HG03039 (cell line): ENCODE data around the gene KRAS.
A peak's percentile ranks its signal among the peaks of the same experiment; 100 is the strongest.

ENCODE experiments used
- ATAC-seq: cut with Tn5 transposase; IDR thresholded peaks from one replicate; pipeline ENCODE4 v1.9.1; 2021; ENCODE audit warnings: mild to moderate bottlenecking, moderate library complexity; ENCODE audit not compliant: unreplicated experiment

Gene KRAS

DNA sequence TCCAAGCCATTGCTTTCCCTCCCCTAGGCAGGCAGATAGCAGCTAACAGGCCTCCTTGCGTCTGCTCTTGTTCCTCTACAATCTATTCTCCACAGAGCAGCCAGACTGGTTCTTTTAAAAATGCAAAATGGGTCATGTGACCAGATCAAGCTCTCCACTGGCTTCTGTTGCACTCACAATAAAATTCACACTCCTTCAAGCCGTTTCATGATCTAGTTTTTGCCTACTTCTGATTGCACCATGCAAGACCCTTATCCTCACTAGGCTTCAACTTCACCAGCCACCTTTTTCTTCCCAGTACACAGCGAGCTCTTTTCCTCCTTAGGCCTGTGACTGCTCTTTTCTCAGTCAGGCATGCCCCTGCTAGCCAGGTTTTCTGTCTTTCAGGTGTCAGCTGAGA is 6.1 kb upstream of the KRAS start:
- ATAC-seq = no peak

DNA sequence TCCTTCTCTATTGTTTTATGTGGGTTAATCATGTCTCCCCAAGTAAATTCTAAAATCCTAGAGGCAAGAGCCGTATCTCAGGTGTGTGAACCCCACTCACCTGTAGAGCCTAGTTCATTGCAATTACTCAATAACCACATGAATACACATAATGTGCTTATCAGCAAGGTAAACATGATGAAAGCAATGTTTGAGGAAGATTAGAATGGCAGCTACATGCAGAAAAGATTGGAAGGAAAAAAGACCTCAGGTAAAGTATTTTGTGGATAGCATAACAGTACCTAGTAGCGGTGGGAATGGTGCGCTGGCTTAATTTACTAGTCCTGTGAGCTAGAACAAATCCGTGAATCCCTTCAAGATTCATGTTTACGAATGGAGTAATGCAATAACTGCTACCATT is 5.3 kb upstream of the KRAS start:
- ATAC-seq = no peak

DNA sequence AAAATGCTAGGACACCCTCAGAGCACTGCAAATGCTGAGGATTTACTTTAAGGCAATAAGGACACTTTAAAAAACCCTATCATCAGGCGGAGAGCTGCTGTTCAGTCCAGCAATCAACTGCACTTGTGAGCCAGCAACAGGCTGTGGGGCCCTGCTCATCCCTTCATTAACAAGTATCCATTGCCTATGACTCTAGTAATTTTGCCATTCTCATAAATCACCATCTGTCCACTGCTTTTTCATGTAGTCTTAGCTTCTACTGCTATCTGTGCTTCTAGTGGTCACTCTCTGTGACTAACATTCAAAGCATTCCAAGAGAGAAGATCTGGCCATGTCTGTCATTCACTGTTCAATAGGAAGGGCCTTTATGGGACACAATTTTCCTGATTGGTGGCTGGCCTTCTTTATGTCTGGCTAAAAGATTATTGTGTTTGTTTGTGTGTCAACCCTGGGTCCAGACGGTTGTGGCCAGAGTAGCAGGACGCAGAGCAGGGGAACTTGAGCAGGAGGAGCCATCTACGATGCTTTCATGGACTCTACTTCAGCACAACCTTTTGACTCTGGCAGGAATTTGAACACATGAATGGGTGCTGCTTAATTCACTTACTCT is 3.6 kb upstream of the KRAS start:
- no peak for ATAC-seq

DNA sequence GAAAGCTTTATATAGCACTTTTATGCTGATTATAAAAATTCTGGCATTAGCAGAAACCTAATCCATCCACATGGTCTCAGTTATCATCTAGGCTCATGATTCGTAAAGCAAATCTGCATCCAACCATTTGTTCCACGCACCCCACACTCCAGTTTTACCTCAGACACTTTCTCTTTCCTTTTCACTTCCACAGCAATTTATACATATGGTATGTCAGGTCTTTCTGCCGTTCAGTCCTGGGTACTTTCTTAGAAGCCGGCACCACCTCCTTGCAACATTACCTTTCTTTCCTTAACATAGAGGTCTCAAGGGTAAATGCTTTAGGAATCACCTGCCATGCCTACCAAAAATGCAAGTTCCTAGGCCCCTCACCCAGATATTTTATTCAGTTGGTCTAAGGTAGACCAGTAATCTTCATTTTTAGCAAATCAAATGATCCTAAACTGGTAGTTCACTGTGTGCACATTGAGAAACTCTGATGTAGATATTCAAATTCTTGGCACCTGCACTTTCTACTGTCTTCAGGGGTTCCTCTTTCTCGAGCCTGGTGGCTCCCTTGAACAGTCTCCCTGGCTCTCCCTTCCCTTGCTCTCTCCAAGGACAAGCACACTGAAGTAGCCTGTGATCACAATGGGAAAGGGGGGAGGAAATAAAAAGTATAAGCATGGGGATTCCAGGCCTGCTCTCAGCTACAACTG is 2.8 kb upstream of the KRAS start:
- ATAC-seq = no peak

DNA sequence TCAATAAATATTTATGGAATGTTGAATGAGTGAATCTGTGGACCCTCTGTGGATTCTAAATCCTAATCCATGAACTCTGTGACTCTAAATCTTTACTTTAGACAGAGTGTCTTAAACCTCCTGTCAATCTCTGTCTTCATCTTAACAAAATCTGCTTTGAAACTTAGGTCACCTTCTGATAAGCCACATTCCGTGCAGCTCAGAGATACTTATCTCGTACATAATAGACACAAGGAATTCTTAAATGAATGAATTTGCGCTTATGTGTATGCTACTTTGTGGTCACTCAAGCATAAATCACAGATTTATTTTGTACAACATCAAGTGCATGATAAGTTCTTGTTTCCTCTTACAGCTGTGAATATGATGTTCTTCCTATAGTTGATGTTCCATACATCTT is 2.2 kb upstream of the KRAS start:
- ATAC-seq = no peak

DNA sequence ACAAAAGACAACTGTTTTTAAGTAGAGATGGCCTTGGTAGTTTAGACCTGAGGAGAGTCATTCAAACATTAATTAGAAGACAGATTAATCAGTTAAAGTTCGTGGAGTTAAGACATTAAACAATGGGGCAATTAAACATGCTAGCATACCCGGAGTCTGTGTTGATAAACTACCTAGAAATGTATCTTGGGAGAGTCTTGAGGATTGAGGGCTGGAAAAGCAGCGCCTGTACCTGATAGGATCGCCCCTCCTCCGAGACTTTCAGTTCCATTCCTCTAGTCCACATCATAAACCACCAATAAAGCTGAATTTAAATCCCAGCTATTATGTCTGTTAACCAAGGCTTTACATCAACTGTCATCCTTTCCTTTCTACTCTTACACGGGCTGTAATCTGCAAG is 1.0 kb upstream of the KRAS start:
- no peak for ATAC-seq

DNA sequence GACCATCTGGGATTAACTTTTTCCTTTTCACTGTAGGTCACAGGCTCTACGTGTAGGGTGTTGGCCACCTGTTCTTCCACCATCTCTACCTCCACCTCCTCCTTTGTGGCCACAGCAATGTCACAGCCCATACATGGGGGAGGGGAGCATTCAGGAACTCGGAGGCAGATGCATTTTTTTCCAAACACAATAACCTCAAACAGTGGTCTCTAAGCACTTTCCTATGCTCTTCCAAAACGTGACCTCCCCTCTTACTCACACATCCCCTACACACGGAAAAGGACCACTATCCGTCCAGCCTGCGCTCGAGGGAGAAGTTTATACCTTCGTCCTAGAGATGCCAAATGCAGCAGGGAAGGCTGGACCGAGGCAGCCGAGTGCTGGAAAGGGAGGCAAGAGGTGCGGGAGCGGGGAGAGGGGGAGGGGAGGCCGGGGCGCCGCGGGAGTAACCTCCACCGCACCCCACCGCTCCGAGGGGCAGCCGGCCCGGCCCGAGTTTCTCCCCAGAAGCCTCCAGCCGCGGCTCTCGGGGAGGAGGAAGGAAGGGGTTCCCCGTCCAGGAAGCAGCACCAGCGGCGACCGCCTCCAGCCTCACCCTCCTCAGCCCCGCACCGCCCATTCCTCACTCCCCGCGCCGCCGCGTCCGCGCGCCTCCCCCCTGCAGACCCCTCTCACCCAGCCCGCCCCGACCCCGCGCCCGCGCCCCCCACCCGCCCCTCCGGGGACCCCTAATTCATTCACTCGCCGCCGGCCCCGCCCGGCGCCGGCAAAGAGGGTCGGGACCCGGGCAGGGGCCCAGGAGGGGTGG is 594 bp downstream of the KRAS start:
- peak; percentile 32 for ATAC-seq

DNA sequence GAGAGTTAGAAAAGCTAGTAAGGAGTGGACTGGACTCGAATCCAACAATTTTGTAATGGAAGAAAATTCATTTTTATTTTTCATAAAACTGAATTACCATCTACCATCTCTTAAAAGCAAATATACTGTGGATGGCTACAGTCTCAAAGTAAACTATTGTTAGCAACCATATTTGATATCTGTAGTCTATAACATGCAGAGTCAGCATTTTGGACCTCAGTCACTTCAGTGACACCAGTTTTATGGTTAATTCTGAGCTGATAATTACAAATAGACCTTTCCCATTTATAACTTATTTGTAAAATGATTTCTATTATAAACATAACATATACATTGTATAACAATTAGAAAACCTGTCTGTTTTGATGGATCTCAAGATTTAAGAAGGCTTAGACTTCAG is 2.0 kb downstream of the KRAS start:
- no peak for ATAC-seq

DNA sequence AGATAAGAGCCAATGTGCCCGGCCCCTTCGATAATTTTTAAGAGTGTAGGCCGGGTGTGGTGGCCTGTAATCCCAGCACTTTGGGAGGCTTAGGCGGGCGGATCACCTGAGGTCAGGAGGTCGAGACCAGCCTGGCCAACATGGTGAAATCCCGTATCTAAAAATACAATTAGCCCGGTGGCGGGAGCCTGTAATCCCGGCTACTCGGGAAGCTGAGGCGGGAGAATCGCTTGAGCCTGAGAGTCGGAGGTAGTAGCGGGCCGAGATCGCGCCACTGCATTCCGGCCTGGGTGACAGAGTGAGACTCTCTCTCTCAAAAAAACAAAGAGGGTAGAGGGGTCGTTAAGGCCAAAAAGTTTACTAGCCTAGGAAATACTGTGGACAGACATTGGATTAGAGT is 2.6 kb downstream of the KRAS start:
- no peak for ATAC-seq

DNA sequence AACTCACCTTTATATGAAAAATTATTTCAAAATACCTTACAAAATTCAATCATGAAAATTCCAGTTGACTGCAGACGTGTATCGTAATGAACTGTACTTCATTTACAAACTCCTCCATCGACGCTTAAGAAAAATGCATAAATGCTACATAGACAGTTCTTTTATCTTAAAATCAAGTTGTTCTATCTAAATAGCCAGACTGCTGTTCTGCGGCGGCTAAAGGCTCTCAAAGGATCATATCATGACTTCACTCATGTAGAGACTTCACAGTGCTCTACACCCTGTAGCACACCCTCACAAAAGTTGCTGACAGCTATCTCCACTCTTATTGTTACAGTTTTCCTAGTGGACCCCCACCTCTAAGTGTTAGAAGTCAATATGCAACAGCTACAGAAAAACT is 5.2 kb downstream of the KRAS start:
- no peak for ATAC-seq

DNA sequence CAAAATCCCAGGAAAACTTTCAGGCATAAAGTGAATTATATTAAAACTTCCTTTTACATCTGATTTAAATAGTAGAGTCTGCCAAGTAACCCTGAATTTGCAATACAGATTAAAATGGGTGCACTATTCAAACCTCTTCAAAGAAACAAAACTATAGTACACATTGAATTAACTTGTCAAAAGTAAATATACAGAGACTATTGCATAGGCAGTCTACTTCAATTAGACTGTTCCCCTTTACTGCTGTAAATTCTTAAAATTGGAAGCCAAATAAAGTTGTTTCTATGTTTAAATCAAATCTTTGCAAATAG is 7.1 kb downstream of the KRAS start:
- no peak for ATAC-seq

DNA sequence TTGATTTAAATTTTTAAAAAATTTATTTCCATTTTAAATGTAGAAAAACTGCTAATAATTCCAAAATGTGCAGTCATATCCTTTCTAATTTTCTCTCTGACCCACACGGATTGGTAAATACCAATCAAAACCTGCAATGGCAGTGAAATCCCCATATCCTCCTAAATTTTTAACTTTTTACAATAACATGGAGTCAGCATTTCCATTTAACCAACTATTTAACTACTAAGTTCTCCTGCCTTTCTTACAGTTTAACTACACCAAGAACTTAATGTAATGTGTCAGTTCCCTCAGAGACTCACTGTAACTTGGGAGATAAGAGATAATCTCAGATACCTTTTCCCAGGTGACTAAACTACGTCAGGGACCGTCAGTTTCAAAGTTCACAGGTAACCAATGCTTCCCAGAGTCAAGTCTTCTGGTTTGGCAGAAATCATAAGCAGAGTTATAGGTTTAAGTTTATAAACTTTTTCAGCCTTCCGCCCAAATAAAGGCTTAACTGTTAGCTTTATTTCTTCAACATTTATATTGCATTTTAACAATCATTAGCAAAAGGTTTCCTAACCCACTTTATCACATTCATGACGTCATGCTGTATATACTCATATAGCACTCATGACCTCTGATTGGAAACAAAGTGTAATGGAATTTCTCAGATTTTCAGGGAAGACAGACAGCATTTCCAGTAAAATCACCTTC is 7.6 kb downstream of the KRAS start:
- no peak for ATAC-seq

DNA sequence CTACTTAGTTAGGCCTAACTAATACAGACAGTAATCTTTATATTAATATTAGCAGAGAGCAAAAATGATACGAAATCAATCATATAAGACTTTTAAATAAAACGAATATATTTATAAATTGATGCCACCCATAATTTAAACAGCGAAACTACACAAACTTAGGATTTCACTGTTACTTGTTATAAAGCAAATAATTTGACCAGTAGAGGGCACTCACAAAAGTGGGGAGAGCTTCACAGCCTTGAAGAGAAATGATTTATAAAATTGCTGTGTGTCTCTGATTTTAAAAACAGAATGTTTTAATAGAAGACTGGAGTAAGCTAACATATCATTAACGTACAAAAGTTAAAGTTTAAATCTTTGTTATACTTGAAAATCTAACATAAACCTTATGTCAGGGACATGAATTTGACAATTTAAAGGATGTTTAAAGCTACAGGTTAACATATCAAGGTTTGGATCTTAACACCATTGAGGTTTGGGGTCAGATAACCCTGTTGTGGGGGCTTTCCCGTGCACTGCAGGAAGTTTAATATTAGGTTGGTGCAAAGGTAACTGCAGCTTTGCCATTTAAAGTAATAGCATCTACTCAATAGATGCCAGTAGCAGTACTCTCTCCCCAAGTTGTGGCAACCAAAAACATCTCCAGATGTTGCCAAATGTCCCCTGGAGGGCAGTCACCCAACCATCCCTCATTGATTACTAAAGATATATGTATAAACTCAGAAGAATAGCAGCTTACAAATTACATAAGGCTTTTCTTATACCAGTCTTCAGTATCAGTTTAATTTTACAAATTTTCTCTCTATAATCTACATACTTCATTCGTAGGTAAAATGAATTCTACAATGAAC is 9.3 kb downstream of the KRAS start:
- no peak for ATAC-seq

DNA sequence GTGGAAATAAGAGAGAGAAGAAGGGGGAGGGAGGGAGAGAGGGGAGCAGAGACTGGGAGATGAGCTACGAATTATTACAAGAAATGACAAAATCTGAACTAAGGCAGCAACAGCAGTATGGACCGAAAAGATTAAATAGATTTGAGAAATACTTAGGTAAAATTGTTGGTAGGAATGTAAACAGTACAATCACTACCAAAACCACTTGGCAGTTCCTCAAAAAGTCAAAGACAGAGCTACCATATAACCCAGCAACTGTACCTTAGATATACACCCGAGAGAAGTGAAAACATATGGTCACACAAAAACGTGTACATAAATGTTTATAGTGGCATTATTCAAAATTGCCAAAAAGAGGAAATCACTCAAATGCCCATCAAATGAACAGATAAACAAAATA is 14.1 kb downstream of the KRAS start:
- no peak for ATAC-seq

DNA sequence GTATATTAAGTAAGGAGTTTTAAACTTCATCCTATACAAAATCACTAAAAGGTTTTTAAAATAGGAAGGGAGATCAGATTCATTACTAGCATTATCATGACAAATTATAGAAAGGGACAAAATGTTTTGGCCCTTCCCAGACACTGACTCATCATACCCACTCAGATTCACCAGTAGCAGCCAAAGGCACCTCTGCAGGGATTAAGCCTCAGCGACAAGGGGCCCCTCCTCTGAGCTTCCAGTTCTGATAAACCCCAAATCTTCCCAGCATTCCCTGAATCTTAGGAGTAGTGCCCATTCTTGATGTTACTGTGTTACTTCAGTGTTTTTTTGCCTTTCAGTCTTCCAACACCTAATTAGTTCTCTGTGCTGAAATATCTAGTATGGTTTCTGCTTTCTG is 14.5 kb downstream of the KRAS start:
- ATAC-seq = no peak

DNA sequence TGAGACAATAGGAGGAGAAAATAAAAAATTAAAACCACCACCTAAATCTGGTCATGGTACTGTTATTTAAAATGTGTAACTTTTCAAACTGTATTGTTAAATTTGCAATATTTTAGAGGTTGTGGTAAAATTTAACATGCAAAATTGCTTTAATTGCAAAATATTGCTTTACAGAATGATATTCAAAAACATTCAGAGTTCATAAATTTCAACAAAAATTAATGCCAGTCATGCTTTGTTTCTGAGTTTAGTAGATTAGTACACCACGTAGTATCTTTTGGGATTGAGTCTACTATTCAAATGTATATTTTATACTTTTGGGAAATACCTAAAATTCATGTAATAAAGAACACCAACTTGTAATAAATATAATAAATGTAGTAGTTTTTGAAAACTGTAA is 37.4 kb downstream of the KRAS start:
- ATAC-seq = no peak

DNA sequence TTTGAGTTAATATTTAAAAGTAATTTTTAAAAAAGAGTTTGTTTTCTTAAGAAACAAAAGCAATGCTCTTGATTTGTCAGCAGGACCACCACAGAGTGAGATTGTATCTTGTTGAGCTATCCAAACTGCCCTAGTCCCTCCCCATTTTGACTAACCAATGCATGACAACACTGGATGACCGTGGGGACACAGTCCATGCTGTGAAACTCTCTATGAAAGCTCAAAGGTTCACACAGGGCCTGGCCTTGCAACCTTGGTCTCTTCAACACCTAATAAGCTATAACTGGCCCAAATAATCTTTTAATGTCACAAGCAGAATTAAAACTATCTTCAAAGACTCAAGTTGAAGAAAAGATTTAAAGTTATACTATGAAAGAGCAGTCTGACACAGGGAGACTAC is 42.2 kb downstream of the KRAS start:
- ATAC-seq = no peak

DNA sequence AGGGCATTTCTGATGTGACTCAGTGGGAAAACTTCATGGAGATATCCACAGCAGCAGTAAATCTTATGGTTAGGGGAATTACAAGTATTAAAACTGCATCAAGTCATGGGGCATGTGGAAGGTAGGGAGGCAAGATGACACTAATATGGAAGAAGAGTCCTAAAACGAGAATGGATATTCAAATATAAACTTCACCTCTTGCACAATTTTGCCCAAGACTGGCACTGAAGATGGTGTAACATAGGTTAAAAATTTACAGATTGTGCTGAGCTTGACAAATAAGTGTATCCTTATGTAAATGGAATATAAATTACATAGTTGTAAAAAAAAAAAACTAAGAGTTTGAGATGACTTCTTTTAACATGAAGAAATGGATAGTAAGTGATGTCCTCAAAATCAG is 42.9 kb downstream of the KRAS start:
- ATAC-seq = no peak

DNA sequence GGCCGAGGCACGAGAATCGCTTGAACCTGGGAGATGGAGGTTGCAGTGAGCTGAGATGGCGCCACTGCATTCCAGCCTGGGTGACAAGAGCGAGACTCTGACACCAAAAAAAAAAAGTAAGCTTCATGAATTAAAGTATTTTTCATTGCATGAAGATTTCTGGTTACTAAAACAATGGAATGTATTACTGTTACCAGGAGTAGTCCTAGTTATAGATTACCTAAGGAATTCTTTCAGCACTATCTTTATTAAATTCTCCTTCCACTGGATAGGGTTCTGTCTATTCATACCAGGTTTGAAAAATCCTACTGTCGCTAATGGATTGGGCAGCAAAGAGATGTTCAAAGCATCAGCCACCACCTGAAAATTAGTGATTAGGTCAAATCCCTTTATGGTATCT is 43.3 kb downstream of the KRAS start:
- ATAC-seq = no peak

DNA sequence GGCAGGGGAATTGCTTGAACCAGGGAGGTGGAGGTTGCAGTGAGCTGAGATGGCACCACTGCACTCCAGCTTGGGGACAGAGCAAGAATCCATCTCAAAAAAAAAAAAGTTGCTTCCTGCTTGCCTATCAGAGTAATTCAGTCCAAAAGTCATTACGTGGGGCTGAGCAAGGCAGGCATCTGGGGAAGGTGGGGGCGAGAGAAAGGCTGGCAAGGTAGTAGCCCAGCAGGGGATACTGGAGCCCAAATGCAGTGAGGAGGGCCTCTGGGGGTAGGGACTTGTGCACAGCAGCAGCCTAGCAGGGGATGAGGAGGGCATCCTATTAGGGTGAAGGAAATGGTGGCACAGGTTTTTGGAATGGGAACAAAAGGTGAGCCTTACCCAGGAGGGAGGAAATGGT is 48.6 kb downstream of the KRAS start:
- ATAC-seq = no peak

DNA sequence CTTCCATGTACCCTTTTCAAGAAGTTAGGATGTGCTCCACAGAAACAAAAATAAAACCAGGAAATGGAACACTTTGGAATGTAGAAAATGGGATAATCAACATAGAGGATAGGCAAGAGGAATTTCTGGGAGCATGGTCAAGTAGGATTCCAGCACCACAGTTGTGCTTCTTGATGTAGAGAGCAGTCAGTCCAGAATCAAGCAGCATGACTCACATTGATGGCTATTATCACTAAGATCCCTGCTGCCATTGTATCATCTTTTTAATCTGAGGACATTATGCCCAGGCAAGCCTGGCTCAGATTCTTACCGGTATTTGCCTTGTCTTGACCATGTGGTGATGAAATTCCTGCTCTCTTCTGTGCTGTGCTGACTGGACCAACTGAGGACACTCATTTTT is 50.0 kb downstream of the KRAS start:
- no peak for ATAC-seq
